ENCODE measurements around the gene SLC12A2.

DNA sequence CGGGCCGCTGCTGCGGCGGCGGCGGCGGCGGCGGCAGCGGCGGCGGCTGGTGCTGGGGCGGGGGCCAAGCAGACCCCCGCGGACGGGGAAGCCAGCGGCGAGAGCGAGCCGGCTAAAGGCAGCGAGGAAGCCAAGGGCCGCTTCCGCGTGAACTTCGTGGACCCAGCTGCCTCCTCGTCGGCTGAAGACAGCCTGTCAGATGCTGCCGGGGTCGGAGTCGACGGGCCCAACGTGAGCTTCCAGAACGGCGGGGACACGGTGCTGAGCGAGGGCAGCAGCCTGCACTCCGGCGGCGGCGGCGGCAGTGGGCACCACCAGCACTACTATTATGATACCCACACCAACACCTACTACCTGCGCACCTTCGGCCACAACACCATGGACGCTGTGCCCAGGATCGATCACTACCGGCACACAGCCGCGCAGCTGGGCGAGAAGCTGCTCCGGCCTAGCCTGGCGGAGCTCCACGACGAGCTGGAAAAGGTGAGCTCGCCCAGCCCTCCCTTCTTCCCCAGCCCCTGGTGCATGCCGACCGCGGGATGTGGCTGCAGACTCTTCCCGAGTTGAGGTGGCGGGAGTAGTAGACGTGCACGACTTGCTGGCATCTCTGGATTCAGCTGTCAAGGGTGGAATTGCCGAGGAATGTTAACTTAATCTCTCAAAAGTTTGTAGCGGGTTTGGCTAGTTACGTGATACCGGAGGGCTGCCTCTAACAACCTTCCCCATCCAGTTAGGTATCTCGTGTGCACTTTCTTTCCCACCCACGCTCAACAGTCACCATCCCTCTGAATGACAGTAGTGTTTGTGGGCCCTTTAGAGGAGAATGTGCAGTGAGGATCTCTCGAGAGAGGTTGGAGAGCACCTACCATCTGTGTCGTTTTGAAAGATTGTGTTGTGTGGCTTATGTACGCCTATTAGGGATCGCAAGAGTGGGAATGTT, 932 bp downstream of the SLC12A2 start:
- no peak for TF ChIP-seq EZH2phosphoT487 (IDR thresholded peaks at IDR 0.05; ENCODE audit: borderline replicate concordance, low read depth, low read length)
- TF ChIP-seq, protein P1, sequence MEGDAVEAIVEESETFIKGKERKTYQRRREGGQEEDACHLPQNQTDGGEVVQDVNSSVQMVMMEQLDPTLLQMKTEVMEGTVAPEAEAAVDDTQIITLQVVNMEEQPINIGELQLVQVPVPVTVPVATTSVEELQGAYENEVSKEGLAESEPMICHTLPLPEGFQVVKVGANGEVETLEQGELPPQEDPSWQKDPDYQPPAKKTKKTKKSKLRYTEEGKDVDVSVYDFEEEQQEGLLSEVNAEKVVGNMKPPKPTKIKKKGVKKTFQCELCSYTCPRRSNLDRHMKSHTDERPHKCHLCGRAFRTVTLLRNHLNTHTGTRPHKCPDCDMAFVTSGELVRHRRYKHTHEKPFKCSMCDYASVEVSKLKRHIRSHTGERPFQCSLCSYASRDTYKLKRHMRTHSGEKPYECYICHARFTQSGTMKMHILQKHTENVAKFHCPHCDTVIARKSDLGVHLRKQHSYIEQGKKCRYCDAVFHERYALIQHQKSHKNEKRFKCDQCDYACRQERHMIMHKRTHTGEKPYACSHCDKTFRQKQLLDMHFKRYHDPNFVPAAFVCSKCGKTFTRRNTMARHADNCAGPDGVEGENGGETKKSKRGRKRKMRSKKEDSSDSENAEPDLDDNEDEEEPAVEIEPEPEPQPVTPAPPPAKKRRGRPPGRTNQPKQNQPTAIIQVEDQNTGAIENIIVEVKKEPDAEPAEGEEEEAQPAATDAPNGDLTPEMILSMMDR (conservative IDR thresholded peaks at IDR 0.05; ENCODE audit: low read length): no peak
